Measurements from ENCODE around the gene CDC42BPG. TPM values are rescaled to one million over a fixed set of nuclear protein-coding genes. Genes with fewer than 3 reads are reported as not detected.

CDC42BPG gene
- total RNA-seq, 1 donor from 2014 or later = 0.32 TPM

DNA sequence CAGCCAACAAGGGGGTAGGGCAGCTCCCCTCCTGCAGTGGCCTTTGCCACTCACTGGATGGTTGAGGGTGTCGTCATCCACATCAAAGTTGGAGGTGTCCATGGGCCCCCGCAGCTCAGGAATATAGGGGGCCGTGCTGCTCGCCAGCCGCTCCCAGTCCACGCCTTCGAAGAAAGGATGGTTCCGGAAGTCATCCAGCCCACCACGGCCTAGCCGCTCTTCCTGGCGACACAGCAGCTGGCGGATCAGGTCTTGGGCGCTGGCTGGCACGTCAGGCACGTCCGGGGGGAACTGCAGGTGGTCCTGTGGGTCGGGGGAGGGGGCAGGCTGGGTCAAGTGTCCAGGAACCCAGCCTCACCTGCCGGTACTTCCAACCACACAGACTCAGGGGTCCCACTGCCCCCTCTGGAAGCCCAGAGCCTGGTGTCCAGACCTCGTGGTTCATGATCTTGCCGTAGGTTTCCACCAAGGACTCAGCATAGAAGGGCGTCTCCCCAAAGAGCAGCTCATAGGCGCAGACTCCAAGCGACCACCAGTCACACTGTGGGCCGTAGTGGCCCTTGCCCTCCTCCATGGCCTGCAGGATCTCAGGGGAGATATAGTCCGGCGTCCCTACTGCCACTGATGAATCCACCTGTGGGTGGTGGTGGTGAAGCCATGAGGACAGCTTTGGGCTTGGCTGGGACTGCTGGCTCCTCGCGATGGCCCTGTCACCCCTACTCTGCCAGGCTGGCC lies 5.7 kb downstream of the CDC42BPG start:
- intact Hi-C loops (cut with micrococcal nuclease) = no loop called here
- no peaks in the 10 kb centered on the region for H3K9me3 Mint-ChIP-seq

GRCh38 chr11:64837887-64838351 lies 6.5 kb downstream of the CDC42BPG start:
- no peak overlapping the region for H3K4me3 Mint-ChIP-seq (ENCODE audit: low read depth)
- H3K36me3 Mint-ChIP-seq (ENCODE audit: low read depth) = no peaks in the 10 kb centered on the region
- intact Hi-C loops (cut with micrococcal nuclease) = no loop called here
- DNase-seq (ENCODE audit: low spot score) = no peak
- no peaks in the 10 kb centered on the region for H3K4me1 Mint-ChIP-seq (ENCODE audit: low read depth)
- H3K27ac Mint-ChIP-seq = no peak overlapping the region
- no peaks in the 10 kb centered on the region for H3K9me3 Mint-ChIP-seq
- H3K27me3 Mint-ChIP-seq (ENCODE audit: low read depth) = no peaks in the 10 kb centered on the region

More for the DNA sequence above, 5.7 kb downstream of the CDC42BPG start:
- Mint-ChIP-seq H3K27me3 (ENCODE audit: low read depth) (no peaks in the 10 kb centered on the region), H3K27ac (no peak overlapping the region), H3K36me3 (ENCODE audit: low read depth) (no peaks in the 10 kb centered on the region), H3K4me3 (ENCODE audit: low read depth) (no peak overlapping the region), H3K4me1 (ENCODE audit: low read depth) (peaks cover under 1% of the 10 kb centered on the region)
- DNase-seq (ENCODE audit: low spot score) = no peak

DNA sequence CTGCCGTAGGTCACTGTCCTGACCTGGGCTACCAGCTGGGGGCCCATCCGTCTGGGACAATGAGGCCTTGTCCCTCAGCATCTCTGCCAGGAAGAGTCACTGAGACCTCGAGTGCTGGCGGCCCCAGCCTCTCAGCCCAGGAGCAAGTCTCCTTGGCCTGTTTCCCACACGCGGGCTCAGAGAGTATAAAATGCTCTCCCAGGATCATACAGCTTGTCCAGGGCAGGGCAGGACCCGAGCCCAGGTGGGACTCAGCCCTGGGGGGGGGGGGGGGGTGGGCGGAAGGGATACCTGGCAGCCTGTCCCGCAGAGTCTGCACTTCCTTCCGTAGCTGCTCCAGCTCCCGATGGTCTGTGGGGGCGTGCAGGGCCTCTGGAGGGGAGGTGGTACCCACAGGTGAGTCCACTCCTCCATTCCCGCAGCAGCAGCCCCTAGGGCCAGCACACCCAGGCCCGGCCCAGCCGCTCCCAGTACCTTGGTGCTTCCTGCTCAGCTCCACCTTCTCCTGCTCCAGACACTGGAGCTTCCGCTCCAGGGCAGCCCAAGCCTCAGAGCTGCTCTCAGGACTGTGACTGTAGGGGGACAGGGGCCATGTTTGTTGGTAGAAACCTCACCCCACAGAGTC lies 7.9 kb downstream of the CDC42BPG start:
- Mint-ChIP-seq H3K36me3 (ENCODE audit: low read depth) (no peaks in the 10 kb centered on the region), H3K9me3 (no peaks in the 10 kb centered on the region), H3K4me1 (ENCODE audit: low read depth) (no peaks in the 10 kb centered on the region), H3K4me3 (ENCODE audit: low read depth) (no peak overlapping the region), H3K27ac (no peak overlapping the region), H3K27me3 (ENCODE audit: low read depth) (no peaks in the 10 kb centered on the region)
- no peak for DNase-seq (ENCODE audit: low spot score)
- intact Hi-C loops (cut with micrococcal nuclease) = no loop called here

DNA sequence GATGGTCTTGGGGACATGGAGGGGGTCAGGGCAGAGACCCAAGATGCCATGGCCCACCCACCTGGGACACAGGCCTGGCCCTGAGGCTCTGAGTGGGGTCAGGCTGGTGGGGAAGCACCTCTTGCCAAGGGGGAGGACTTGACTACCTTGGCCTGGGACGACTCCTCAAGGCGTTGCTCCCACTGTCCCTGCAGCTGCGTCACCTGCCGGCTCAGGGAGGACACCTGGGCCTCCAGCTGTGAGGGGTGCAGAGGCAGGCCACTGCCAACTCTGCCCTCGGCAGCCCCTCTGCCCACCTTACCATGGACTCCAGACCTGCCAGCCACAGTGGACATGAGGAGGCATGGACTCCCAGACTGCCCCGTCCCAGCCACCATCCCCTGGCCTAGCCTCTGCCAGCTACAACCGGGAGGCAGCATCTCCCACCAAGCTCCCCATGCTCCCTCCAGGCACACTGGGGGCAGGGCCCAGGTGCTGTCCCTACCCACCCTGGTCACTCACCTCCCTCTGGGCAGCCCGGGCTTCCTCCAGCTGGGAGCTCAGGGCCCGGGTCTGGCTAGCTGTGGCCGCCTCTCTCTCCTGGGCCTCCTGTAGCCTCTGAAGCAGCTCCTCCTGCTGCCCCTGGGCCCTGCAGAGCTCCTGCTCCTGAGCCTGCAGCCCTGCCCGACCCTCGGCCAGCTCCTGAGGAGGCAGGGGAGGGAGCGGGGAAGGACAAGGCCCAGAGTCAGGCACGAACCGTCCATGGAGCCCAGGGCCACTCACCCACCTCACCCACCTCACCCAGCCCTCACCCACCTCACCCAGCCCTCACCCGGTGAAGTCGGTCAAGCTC lies 8.6 kb downstream of the CDC42BPG start:
- Mint-ChIP-seq H3K9me3 (no peaks in the 10 kb centered on the region), H3K4me3 (ENCODE audit: low read depth) (no peak overlapping the region), H3K27me3 (ENCODE audit: low read depth) (no peaks in the 10 kb centered on the region), H3K4me1 (ENCODE audit: low read depth) (no peaks in the 10 kb centered on the region), H3K36me3 (ENCODE audit: low read depth) (no peaks in the 10 kb centered on the region), H3K27ac (no peak overlapping the region)
- intact Hi-C loops (cut with micrococcal nuclease) = no loop called here
- DNase-seq (ENCODE audit: low spot score) = no peak

GRCh38 chr11:64834723-64835615 lies 9.5 kb downstream of the CDC42BPG start:
- Mint-ChIP-seq H3K27me3 (ENCODE audit: low read depth) (no peaks in the 10 kb centered on the region), H3K9me3 (no peaks in the 10 kb centered on the region), H3K4me3 (ENCODE audit: low read depth) (no peak overlapping the region), H3K4me1 (ENCODE audit: low read depth) (no peaks in the 10 kb centered on the region), H3K36me3 (ENCODE audit: low read depth) (no peaks in the 10 kb centered on the region), H3K27ac (no peak overlapping the region)
- no peak for DNase-seq (ENCODE audit: low spot score)
- intact Hi-C loops (cut with micrococcal nuclease) = no loop called here

GRCh38 chr11:64834031-64834722 lies 10.3 kb downstream of the CDC42BPG start:
- intact Hi-C loops (cut with micrococcal nuclease) = no loop called here
- Mint-ChIP-seq H3K27me3 (ENCODE audit: low read depth) (no peaks in the 10 kb centered on the region), H3K4me3 (ENCODE audit: low read depth) (no peak overlapping the region), H3K27ac (no peak overlapping the region), H3K36me3 (ENCODE audit: low read depth) (no peaks in the 10 kb centered on the region), H3K4me1 (ENCODE audit: low read depth) (no peaks in the 10 kb centered on the region), H3K9me3 (no peaks in the 10 kb centered on the region)
- DNase-seq (ENCODE audit: low spot score) = no peak

- Mint-ChIP-seq H3K4me1 (ENCODE audit: low read depth) (no peaks in the 10 kb centered on the region), H3K27ac (no peak overlapping the region), H3K27me3 (ENCODE audit: low read depth) (no peaks in the 10 kb centered on the region), H3K4me3 (ENCODE audit: low read depth) (no peak overlapping the region), H3K36me3 (ENCODE audit: low read depth) (no peaks in the 10 kb centered on the region), H3K9me3 (no peaks in the 10 kb centered on the region)
- no peak for DNase-seq (ENCODE audit: low spot score)
- intact Hi-C loops (cut with micrococcal nuclease) = no loop called here
These were observed 10.9 kb downstream of the CDC42BPG start for GRCh38 chr11:64833509-64833908.

DNA sequence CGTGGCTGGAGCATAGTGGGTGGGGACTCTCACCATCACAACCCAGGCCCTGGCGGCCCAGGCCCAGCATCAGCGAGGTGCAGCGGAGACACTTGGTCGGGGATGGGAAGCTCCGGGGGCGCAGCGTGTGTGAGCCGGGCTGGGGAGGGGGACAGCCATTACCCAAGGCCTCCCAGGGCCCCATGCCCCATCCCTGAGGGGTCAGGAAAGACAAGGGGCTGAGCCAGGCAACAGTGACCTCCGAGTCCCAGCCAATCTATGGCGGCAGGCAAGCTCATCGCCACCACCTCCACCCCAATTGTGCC lies 11.3 kb downstream of the CDC42BPG start:
- intact Hi-C loops (cut with micrococcal nuclease) = no loop called here
- Mint-ChIP-seq H3K27ac (no peak overlapping the region), H3K36me3 (ENCODE audit: low read depth) (no peaks in the 10 kb centered on the region), H3K9me3 (no peaks in the 10 kb centered on the region), H3K4me3 (ENCODE audit: low read depth) (no peak overlapping the region), H3K27me3 (ENCODE audit: low read depth) (no peaks in the 10 kb centered on the region), H3K4me1 (ENCODE audit: low read depth) (no peaks in the 10 kb centered on the region)
- DNase-seq (ENCODE audit: low spot score) = no peak

DNA sequence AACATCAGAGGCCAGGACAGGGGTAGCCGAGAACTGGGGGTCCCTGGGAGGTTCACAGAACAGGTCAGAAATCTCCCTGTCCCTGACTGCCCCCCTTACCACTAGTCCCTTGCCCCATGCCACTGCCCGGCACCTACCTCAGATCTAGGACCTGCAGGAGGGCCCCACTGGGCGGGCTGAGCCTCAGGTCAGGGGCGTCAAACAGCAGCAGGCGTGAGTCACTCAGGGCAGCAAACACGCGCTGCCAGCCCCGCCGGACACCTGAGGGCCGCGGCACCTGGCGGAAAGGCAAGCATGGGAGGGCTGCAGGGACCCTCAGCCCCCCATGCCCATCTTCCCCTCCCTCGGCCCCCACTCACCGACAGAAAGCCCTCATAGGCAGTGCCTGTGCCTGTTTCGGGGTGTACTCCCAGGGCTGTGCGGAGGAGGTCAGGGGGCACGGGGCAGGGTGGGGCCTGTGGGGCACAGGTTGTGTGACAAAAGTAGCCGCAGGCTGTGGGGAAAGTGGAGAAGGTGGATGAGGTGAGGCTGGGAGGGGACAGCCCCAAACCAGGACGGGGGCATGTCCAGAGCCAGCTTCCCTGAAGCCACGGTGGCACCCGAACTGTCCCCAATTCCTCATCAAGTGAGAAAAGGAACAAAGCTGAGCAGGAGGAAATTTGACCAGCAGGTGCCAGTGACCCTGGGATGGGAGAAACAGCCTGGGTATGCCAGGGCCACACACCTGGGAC lies 11.8 kb downstream of the CDC42BPG start:
- Mint-ChIP-seq H3K36me3 (ENCODE audit: low read depth) (no peaks in the 10 kb centered on the region), H3K27ac (no peak overlapping the region), H3K4me3 (ENCODE audit: low read depth) (no peak overlapping the region), H3K27me3 (ENCODE audit: low read depth) (no peaks in the 10 kb centered on the region), H3K9me3 (no peaks in the 10 kb centered on the region), H3K4me1 (ENCODE audit: low read depth) (no peaks in the 10 kb centered on the region)
- intact Hi-C loops (cut with micrococcal nuclease) = no loop called here
- no peak for DNase-seq (ENCODE audit: low spot score)

DNA sequence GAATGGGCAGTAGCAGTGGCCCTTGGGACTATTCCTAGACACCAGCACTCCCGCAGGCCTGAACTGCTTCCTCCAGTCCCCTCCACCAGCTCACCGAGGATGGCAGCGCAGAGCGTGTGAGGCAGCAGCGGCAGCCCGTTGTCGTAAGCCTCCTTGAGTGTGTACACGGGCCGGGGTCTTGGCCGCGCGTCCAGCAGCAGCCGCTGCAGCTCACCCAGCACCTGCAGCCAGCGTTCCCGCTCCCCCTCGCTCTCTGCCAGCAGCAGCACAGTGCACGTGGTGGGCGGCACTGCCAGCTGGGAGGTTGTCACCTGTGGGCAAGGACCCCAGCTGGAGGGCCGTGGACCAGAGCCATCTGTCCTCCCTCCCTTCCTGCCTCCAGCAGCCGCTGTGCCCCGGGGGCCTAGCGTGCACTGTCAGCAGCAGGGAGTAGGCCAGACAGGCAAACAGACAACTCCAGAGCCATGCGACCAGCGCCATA lies 13.0 kb downstream of the CDC42BPG start:
- no peak overlapping the region for H3K27ac Mint-ChIP-seq
- no peaks in the 10 kb centered on the region for H3K27me3 Mint-ChIP-seq (ENCODE audit: low read depth)
- intact Hi-C loops (cut with micrococcal nuclease) = no loop called here
- H3K4me1 Mint-ChIP-seq (ENCODE audit: low read depth) = no peaks in the 10 kb centered on the region
- no peaks in the 10 kb centered on the region for H3K36me3 Mint-ChIP-seq (ENCODE audit: low read depth)
- DNase-seq (ENCODE audit: low spot score) = no peak
- H3K9me3 Mint-ChIP-seq = no peaks in the 10 kb centered on the region
- H3K4me3 Mint-ChIP-seq (ENCODE audit: low read depth) = no peak overlapping the region

DNA sequence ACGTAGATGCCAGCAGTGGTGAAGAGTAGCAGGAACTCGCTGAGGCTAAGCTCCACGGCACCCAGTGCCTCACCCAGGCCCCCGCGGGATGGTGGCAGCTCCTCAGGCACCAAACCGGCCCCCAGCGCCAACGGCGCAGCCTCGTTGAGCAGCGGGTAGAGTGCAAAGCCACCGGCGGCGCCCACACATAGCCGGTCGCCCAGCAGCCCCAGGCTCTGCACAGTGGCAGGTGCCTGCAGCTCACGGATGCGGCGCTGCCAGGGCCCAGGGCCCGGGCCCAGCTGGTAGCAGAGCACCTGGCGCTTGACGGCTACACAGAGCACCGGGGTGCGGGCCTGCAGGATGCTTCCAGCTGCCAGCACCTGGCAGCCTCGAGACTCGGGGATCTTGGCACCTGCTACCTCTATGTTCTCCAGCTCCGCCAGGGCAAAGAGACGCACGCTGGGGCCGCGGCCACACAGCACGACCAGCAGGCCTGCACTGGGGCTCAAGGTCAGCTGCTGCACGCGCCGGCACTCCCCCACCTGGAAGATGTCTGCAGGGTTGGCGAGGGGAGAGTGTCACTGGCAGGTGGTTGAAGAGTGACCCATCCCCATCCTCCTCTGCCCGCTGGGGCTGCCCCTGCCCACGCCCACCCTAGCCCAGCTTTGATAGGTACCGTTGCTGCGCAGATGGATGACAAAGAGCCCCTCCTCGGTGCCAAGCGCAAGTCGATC lies 14.8 kb downstream of the CDC42BPG start:
- intact Hi-C loops (cut with micrococcal nuclease) = no loop called here
- Mint-ChIP-seq H3K27me3 (ENCODE audit: low read depth) (no peaks in the 10 kb centered on the region), H3K27ac (no peak overlapping the region), H3K4me1 (ENCODE audit: low read depth) (no peaks in the 10 kb centered on the region), H3K36me3 (ENCODE audit: low read depth) (no peaks in the 10 kb centered on the region), H3K4me3 (ENCODE audit: low read depth) (no peak overlapping the region), H3K9me3 (no peaks in the 10 kb centered on the region)
- DNase-seq (ENCODE audit: low spot score) = no peak

Data from activated T-helper 2 cell treated with anti-CD3 and anti-CD28 coated beads, Interferon-gamma antibody, Interleukin-2, Interleukin-4, amounts not matched to agents 10 μg/mL and 5 μg/mL and 100 μg/mL, durations not matched to agents 14 hours and 24 hours and 36 hours (primary cell).